Fibroblast of pulmonary artery (primary cell): ENCODE measurements around the gene ITPR1.

Source experiments
- DNase-seq: peaks from one replicate; pipeline ENCODE4 v3.0.0-alpha.2; 2010; ENCODE audit warnings: low read depth
- H3K4me3 ChIP-seq: replicated peaks from 2 replicates; pipeline ENCODE4 v1.5.1; 2011; ENCODE audit warnings: low read depth, mild to moderate bottlenecking, control low read depth, low read length, moderate library complexity
- CTCF ChIP-seq: IDR thresholded peaks from 2 replicates; pipeline ENCODE4 v1.5.1; 2011; ENCODE audit warnings: mild to moderate bottlenecking, control low read depth, low read length, inconsistent platforms; ENCODE audit errors: missing control alignments

ITPR1 gene

DNA sequence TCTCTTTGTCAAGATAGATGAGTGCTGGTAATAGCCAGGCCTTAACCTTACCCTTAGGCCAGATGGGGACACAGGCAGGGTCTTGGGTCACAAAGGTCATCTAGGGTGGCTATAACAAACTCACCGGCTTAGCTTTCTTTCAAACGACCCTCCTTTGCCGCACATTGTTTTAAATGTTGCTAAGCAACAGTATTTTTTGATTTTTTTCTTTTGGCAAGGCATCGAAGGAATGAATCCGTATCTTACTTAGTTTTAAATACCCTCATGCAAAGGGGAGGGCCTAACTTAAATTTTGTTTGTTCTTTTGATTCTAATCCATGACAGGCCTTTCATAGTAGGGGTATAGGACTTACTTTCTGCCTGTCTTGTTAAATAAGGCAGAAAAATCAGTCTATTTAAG is 35.2 kb downstream of the ITPR1 start:
- no peak for DNase-seq
- H3K4me3 ChIP-seq = no peak overlapping the region
- TF ChIP-seq CTCF = no peak

GRCh38 chr3:4528819-4529600 is 35.9 kb downstream of the ITPR1 start:
- DNase-seq = peak; percentile 54
- no peak overlapping the region for H3K4me3 ChIP-seq
- TF ChIP-seq CTCF = no peak

DNA sequence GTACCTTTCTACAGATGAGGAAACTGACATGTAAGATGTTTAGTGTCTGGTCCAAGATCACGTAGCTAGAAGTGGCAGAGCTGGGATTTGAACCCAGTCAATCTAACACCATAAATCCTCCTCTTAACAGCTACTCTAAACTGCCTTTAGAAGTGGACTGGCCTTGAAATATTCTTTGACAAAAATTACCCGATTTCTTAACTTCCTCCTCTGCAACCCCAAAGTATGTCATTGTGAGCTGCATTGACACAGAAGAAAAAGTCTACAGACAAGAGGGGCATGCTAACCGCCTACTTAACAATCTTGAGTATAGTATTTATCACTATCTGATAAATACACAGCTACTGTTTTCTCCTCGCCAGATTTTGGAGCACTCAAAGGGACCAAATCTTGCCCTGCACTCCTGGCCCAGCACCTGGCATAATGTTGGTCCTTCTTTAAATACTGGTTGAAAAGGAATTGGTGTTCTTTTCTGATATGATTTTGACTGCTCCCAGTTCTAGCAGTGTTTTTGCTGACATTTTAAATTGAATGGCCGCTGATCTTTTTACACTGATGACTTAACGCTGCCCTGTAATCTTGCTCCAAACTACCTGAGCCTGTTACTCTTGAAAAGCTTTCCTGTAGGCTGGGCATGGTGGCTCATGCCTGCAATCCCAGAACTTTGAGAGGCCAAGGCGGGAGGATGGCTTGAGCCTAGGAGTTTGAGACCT is 36.9 kb downstream of the ITPR1 start:
- H3K4me3 ChIP-seq = no peak overlapping the region
- no peak for DNase-seq
- no peak for TF ChIP-seq CTCF

DNA sequence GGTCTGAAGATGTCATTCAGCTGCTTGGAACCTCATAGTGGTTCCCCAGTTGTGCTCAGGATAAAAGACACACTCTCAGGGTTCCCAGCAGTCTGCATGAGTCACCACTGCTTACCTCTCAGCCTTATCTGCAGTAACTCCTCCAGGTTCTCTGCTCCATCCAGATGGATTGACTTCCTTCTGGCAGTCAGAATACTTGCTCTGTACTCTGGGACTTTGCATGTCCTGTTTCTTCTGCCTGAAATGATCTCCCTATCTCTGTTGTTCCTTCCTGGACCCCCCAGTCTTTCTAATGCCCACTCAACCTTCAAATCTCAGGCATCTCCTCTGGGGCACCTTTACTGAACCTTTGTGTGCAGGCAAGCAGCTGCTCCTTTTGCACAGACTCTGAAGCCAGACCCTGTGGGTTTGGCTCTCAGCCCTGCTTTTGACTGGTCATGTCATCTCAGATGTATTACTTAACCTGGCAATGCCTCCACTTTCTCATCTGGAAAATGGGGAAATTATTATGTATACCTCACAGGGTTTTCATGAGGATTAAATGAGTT is 38.4 kb downstream of the ITPR1 start:
- peak; percentile 72 for DNase-seq
- H3K4me3 ChIP-seq = no peak overlapping the region
- no peak for TF ChIP-seq CTCF

- no peak overlapping the region for H3K4me3 ChIP-seq
- no peak for DNase-seq
Measured at GRCh38 chr3:4532535-4533112, 39.5 kb downstream of the ITPR1 start.

More at GRCh38 chr3:4532535-4533112, 39.5 kb downstream of the ITPR1 start:
- TF ChIP-seq CTCF = no peak
